Thoracic aorta (tissue), 2 donors: ENCODE measurements around the gene SHROOM2. TPM values are rescaled to one million over a fixed set of nuclear protein-coding genes. Genes with fewer than 3 reads are reported as not detected.
A peak's percentile ranks its signal among the peaks of the same experiment; 100 is the strongest.

ENCODE experiments used
- ATAC-seq: fragments of 150-250 bp; one replicate; pipeline ENCODE4 v1.8.0; 2017; ENCODE audit warnings: low read depth; ENCODE audit not compliant: insufficient number of reproducible peaks, low FRiP score
- DNase-seq: peaks from one replicate; pipeline ENCODE4 v3.0.0-alpha.2; 2020; ENCODE audit warnings: low spot score
- H3K27ac ChIP-seq, 2 donors: fragments of 200-600 bp; sonication (generic); 1 replicate in 1 of 2; 2 replicates in 1 of 2; pipeline ENCODE4 v1.5.1; 2016; ENCODE audit warnings: mild to moderate bottlenecking in 2 of 2, moderate library complexity in 2 of 2
- H3K27me3 ChIP-seq: fragments of 200-600 bp; sonication (generic); replicated peaks from 2 replicates; pipeline ENCODE4 v1.6.0; 2016; ENCODE audit warnings: mild to moderate bottlenecking; ENCODE audit not compliant: insufficient read depth
- H3K36me3 ChIP-seq: fragments of 200-600 bp; sonication (generic); one replicate; pipeline ENCODE4 v1.5.1; 2016
- H3K4me1 ChIP-seq, 2 donors: fragments of 200-600 bp; sonication (generic); 1 replicate in 1 of 2; 2 replicates in 1 of 2; pipeline versions ENCODE4 v1.5.1 to v1.6.0; 2016; ENCODE audit warnings: low read depth in 2 of 2, mild to moderate bottlenecking in 1 of 2; ENCODE audit not compliant: control insufficient read depth in 1 of 2
- H3K4me3 ChIP-seq: fragments of 200-600 bp; sonication (generic); 2 replicates; pipeline ENCODE4 v1.5.1; 2016; ENCODE audit warnings: mild to moderate bottlenecking
- H3K9me3 ChIP-seq: fragments of 200-600 bp; sonication (generic); 2 replicates; pipeline ENCODE4 v1.5.1; 2016
- CTCF ChIP-seq: fragments of 200-600 bp; sonication (generic); IDR thresholded peaks from one replicate; pipeline ENCODE4 v1.5.1; 2019; ENCODE audit warnings: antibody characterized with exemption
- total RNA-seq, 2 donors: library from RNA; depleted of rRNA; stranded (reverse); fragments of >200 nt; gene quantifications; one replicate each; pipeline versions ENCODE4 v1.1.0 to v1.2.3, GENCODE V29; 2016

SHROOM2 gene
- 1 to 10 TPM; 2.0 TPM for total RNA-seq

GRCh38 chrX:9785944-9786797, at the start of gene SHROOM2:
TSS of gene SHROOM2 (plus strand) at chrX:9786429. CDS start at chrX:9786546, 117 bp downstream.
- Histone ChIP-seq H3K4me3 (peak within 1 kb of the TSS; percentile 53), H3K4me1 (peaks cover 0 to 11% of the 10 kb centered on the region in 2 donors), H3K9me3 (no peaks in the 10 kb centered on the region), H3K27me3 (no peaks in the 10 kb centered on the region), H3K36me3 (no peaks in the 10 kb centered on the region), H3K27ac (no peak within 1 kb of the TSS)
- TF ChIP-seq CTCF = no peak
- ATAC-seq = no peak
- DNase-seq = no peak

- Histone ChIP-seq H3K4me3 (no peak overlapping the region), H3K9me3 (no peaks in the 10 kb centered on the region), H3K27me3 (no peaks in the 10 kb centered on the region), H3K27ac (no peak overlapping the region), H3K36me3 (no peaks in the 10 kb centered on the region), H3K4me1 (no peaks in the 10 kb centered on the region)
- ATAC-seq = no peak
- DNase-seq = no peak
- TF ChIP-seq CTCF = no peak
Measured at GRCh38 chrX:9737363-9737762, 48.9 kb upstream of the SHROOM2 start.

- Histone ChIP-seq H3K4me1 (no peaks in the 10 kb centered on the region), H3K36me3 (no peaks in the 10 kb centered on the region), H3K4me3 (no peak overlapping the region), H3K9me3 (no peaks in the 10 kb centered on the region), H3K27me3 (no peaks in the 10 kb centered on the region), H3K27ac (no peak overlapping the region)
- no peak for TF ChIP-seq CTCF
- ATAC-seq (no peak), DNase-seq (no peak)
Measured at GRCh38 chrX:9738151-9738550, 48.1 kb upstream of the SHROOM2 start.

GRCh38 chrX:9739130-9739529, 47.1 kb upstream of the SHROOM2 start:
- Histone ChIP-seq H3K4me1 (no peaks in the 10 kb centered on the region), H3K36me3 (no peaks in the 10 kb centered on the region), H3K4me3 (no peak overlapping the region), H3K9me3 (no peaks in the 10 kb centered on the region), H3K27me3 (no peaks in the 10 kb centered on the region), H3K27ac (no peak overlapping the region)
- ATAC-seq (no peak), DNase-seq (no peak)
- TF ChIP-seq CTCF = no peak

GRCh38 chrX:9745417-9746115, 40.7 kb upstream of the SHROOM2 start:
- DNase-seq (no peak), ATAC-seq (no peak)
- H3K4me3 ChIP-seq = no peak overlapping the region
- H3K9me3 ChIP-seq = no peaks in the 10 kb centered on the region
- no peak for TF ChIP-seq CTCF
- no peaks in the 10 kb centered on the region for H3K36me3 ChIP-seq
- H3K27me3 ChIP-seq = no peaks in the 10 kb centered on the region
- no peak overlapping the region for H3K27ac ChIP-seq
- H3K4me1 ChIP-seq = no peaks in the 10 kb centered on the region
